ENCODE results near the gene IQCK. TPM values are rescaled to one million over a fixed set of nuclear protein-coding genes. Genes with fewer than 3 reads are reported as not detected.

The IQCK gene
- total and polyA plus RNA-seq, 2 donors (not counting 3 experiments of a cell fraction or from before 2014, with no cell fraction given) = 17.2 to 18.1 TPM

- dilution Hi-C loops (cut with MboI; ENCODE audit: extremely low pct_ligation_motif_present, low sequenced_read_pairs) = no loop called here
- Histone ChIP-seq H3K4me2 (ENCODE audit: insufficient read depth, low read length) (no peak overlapping the region), H3K4me3 (replicated peaks in 1 of 3; ENCODE audit: insufficient read depth in 1 of 3, low read depth in 1 of 3, low read length in 3 of 3) (no peak overlapping the region), H3K36me3 (ENCODE audit: control insufficient read depth in 2 of 2, extremely low read depth in 1 of 2, insufficient read depth in 2 of 2, low read length in 2 of 2) (no peaks in the 10 kb centered on the region), H3K4me1 (ENCODE audit: control insufficient read depth, extremely low read depth, insufficient read depth, low read length) (peaks cover 12% of the 10 kb centered on the region), H2AFZ (ENCODE audit: low read depth, low read length) (no peak overlapping the region), H4K20me1 (replicated peaks; ENCODE audit: control insufficient read depth, extremely low read depth, insufficient read depth, low read length) (no peaks in the 10 kb centered on the region), H3K9ac (replicated peaks; ENCODE audit: extremely low read depth, insufficient read depth, low read length) (no peak overlapping the region), H3K27ac (ENCODE audit: insufficient read depth, low read depth, low read length) (no peak overlapping the region), H3K79me2 (ENCODE audit: control insufficient read depth, insufficient read depth, low read length) (no peaks in the 10 kb centered on the region), H3K9me3 (replicated peaks; ENCODE audit: control insufficient read depth, insufficient read depth, low read length) (no peaks in the 10 kb centered on the region), H3K27me3 (ENCODE audit: control insufficient read depth in 2 of 2, insufficient read depth in 2 of 2, low read length in 2 of 2) (no peaks in the 10 kb centered on the region), H3K9me1 (replicated peaks; ENCODE audit: control insufficient read depth, extremely low read depth, insufficient read depth, low read length) (no peaks in the 10 kb centered on the region)
- intact Hi-C loops (cut with micrococcal nuclease) = no loop called here
- DNase-seq (ENCODE audit: low read depth, low spot score) = no peak
- BruUV-seq (replicated peaks) = no TSS peak
- no peak for TF ChIP-seq MAX (IDR thresholded peaks at IDR 0.05; ENCODE audit: insufficient read depth, insufficient read length)
- no peak for TF ChIP-seq POLR2A (IDR thresholded peaks at IDR 0.05; ENCODE audit: low read depth, low read length)
- TF ChIP-seq POLR2AphosphoS5 (IDR thresholded peaks at IDR 0.05; ENCODE audit: insufficient read depth, low read depth, low read length) = no peak
- no peak for TF ChIP-seq JUN (IDR thresholded peaks at IDR 0.05; ENCODE audit: borderline replicate concordance, insufficient read depth, insufficient read length, low read depth)
- TF ChIP-seq EZH2 (IDR thresholded peaks at IDR 0.05; ENCODE audit: borderline replicate concordance, low read depth, low read length, severe bottlenecking) = no peak
- TF ChIP-seq CTCF (IDR thresholded peaks at IDR 0.05; ENCODE audit: extremely low read depth in 1 of 2, insufficient read depth in 1 of 2, low read depth in 1 of 2, low read length in 2 of 2) = no peak
- POLR2A ChIA-PET = no interaction called here
- CTCF ChIA-PET = no interaction called here
- no peak for FAIRE-seq
Measured at GRCh38 chr16:19812986-19813385, 94.9 kb downstream of the IQCK start.

All from endothelial cell of umbilical vein (primary cell).